AG08395 (cell line): Measurements from ENCODE around the gene VPS8.

Source experiments
- DNase-seq: peaks from one replicate; pipeline ENCODE4 v3.0.0; 2012; ENCODE audit warnings: mixed read lengths, low spot score

The VPS8 gene

GRCh38 chr3:184811034-184811433, 932 bp upstream of the VPS8 start:
- DNase-seq, result no peak

GRCh38 chr3:184811663-184811998, 335 bp upstream of the VPS8 start:
- no peak for DNase-seq

GRCh38 chr3:184812662-184813042, 686 bp downstream of the VPS8 start:
- DNase-seq, result no peak

GRCh38 chr3:184813357-184813756, 1.4 kb downstream of the VPS8 start:
- DNase-seq, result no peak

GRCh38 chr3:184814214-184814613, 2.2 kb downstream of the VPS8 start:
- no peak for DNase-seq

GRCh38 chr3:184815046-184815930, 3.3 kb downstream of the VPS8 start:
- peak; percentile 24 for DNase-seq

- no peak for DNase-seq
These were observed 4.6 kb downstream of the VPS8 start for GRCh38 chr3:184816614-184817013.

- no peak for DNase-seq
These were observed 8.6 kb downstream of the VPS8 start for GRCh38 chr3:184820525-184820924.

- no peak for DNase-seq
These were observed 9.1 kb downstream of the VPS8 start for GRCh38 chr3:184821034-184821433.

GRCh38 chr3:184822081-184822480, 10.1 kb downstream of the VPS8 start:
- no peak for DNase-seq

GRCh38 chr3:184822654-184823053, 10.7 kb downstream of the VPS8 start:
- no peak for DNase-seq

- no peak for DNase-seq
These were observed 12.0 kb downstream of the VPS8 start for GRCh38 chr3:184823990-184824389.

GRCh38 chr3:184825121-184825820, 13.3 kb downstream of the VPS8 start:
- DNase-seq, result no peak

GRCh38 chr3:184827572-184827971, 15.6 kb downstream of the VPS8 start:
- DNase-seq, result no peak

GRCh38 chr3:184832044-184832443, 20.1 kb downstream of the VPS8 start:
- DNase-seq, result no peak

- no peak for DNase-seq
These were observed 20.9 kb downstream of the VPS8 start for GRCh38 chr3:184832903-184833302.

GRCh38 chr3:184836090-184836822, 24.3 kb downstream of the VPS8 start:
- DNase-seq, result no peak

- DNase-seq, result no peak
These were observed 30.5 kb downstream of the VPS8 start for GRCh38 chr3:184842433-184842832.

- DNase-seq, result no peak
These were observed 33.9 kb downstream of the VPS8 start for GRCh38 chr3:184845819-184846218.

GRCh38 chr3:184846496-184846895, 34.5 kb downstream of the VPS8 start:
- no peak for DNase-seq

GRCh38 chr3:184848934-184849333, 37.0 kb downstream of the VPS8 start:
- no peak for DNase-seq

GRCh38 chr3:184850201-184850600, 38.2 kb downstream of the VPS8 start:
- no peak for DNase-seq

GRCh38 chr3:184857099-184857498, 45.1 kb downstream of the VPS8 start:
- DNase-seq, result no peak
